GM21515 (cell line): ENCODE results near the gene TTLL1.
"Not testable (repeated sequence)": the region's sequence is repeated elsewhere in the genome, so short reads cannot be mapped to it uniquely, and the experiment has no call there.

Experiments used
- ATAC-seq: cut with Tn5 transposase; IDR thresholded peaks from one replicate; pipeline ENCODE4 v1.9.1; 2021; ENCODE audit not compliant: unreplicated experiment

TTLL1 gene

DNA sequence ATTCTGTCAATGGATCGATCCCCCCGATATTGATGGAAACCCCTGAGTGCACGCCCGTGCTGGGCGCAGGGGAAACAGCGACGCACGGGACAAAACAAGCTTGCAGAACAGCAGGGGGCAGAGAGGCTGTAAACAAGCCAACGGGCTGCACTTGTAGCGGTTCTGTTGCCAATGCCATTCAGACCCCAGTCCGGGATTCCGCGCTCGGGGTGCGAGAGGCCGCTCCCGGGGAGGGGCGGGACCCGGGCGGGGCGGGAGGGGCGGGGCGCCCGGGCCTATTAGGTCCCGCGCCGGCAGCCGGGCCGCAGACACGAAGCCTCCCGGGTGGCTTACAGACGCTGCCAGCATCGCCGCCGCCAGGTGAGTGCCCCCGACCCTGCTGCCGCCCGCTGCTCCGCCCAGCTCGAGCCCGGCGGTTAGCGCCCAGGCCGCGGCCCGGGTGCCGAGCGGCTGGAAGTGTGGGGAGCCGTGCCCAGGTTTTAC lies 21.3 kb upstream of the TTLL1 start, which contains the start of gene BIK:
Gene BIK, plus strand, starts transcription at position 307 of the 483 bp plus-strand sequence. CDS start 13,273 bp downstream, outside the sequence.
- no peak for ATAC-seq

DNA sequence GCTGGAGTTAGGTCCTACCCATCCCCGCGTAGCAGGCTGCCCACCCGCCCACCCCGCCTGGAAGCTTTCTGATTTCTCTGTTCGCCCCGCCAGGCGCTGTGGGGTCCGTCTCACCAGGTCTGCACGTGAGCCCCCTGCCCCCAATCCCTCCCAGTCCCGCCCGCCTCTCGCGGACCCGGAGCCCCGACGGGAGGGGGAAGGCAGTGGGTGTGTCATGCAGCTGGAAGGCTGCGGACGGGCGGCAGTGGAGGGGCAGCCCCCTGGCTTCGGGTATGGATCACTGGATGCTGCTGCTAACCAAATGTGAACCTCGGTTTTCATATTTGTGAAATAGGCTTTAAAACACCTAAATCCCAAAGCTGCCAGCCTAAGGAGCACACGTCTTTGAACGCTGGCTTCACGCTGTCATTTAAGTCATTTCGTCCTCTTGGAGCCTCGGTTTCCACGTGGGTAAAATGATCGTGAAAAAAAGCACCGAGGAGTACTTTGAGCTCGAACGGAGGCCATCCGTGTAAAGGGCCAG lies 20.8 kb upstream of the TTLL1 start:
- no peak for ATAC-seq

DNA sequence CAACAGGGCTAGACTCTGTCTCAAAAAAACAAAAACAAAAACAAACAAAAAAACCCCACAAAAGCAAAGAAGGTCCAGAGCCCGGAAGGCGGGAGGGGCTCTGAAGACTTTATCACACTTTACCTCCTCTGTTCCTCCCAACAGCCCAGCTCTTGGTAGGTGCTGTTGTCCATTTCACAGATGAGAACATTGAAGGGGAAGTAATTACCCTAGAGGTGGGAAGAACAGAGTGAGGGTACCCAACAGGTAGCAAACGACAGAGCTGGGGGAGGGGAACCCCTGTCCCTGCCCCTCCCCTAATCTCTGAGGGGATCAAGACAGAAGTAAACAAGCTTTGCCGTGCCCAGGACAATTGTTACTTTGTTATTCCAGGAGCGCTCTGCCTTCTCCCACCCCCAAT lies 20.3 kb upstream of the TTLL1 start:
- no peak for ATAC-seq

DNA sequence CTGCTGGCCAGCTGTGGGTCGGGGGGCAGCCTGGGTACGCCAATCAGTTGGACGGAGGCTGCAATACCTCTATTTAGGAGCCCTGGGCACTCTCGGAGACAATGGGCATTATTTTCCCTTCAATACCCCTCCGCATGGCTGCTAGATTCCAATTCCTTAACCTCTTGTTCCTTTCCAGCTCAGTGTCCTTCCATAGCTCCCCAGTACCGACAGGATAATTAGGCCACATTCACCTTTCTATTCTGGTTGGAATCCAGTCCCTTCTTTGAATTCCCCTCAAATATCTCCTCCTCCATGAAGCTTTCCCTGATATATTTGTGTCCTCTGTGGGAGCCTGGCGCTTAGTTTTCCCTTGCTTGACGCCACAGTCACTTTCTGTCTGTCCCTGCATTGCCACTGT lies 17.1 kb upstream of the TTLL1 start:
- ATAC-seq, result no peak

DNA sequence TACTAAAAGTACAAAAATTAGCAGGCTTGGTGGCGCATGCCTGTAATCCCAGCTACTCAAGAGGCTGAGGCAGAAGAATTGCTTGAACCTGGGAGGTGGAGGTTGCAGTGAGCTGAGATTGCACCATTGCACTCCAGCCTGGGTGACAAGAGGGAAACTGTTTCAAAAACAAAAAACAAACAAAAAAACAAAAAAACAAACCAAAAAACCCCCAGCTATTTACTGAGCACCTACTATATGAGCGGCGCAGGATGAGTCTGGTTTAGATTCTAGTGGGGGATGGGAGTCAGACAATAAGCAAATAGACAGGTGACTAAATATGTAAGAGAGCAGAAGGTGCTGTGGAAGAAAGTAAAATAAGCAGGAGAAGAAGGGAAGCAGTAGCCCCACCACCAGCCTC lies 15.8 kb upstream of the TTLL1 start:
- ATAC-seq, result not testable (repeated sequence)

DNA sequence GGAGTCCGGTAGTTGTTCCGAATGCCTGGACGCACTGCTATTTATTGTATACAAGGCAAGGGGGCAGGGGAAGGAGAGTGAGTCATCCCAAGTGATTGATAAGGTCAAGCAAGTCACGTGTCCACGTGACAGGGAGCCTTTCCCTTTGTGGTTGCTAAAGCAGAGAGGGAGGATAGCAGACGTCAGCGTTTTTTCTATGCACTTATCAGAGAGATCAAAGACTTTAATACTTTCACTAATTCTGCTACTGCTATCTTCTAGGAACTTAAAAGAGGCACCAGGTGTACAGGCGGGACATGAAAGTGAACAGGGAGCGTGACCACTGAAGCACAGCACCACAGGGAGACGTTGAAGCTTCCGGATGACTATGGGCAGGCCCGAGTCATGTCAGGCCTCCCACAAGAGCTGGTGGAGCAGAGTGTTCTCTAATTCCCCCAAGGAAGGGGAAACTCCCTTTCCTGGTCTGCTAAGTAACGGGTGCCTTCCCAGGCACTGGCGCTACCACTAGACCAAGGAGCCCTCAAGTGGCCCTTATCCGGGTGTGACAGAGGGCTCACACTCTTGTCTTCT lies 14.9 kb upstream of the TTLL1 start:
- ATAC-seq, result not testable (repeated sequence)

DNA sequence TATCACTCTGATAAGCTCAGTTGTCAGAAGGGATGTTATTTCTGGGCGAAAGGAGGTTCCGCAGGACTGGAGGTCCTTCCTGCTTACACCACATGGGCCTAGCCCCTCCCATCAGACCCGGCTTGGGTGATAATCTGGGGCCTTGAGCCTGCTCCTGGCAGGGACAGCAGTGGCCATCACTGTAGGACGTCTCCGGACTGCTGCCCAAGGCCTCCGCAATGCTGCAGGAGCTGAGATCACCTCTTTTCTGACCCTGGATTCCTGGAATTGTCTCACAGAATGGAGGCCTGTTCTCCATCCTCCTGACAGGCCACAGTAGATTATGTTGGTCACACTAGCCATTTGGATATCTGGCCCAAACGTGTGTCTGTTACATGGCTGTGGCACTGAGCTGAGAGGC lies 12.1 kb upstream of the TTLL1 start:
- ATAC-seq, result no peak

DNA sequence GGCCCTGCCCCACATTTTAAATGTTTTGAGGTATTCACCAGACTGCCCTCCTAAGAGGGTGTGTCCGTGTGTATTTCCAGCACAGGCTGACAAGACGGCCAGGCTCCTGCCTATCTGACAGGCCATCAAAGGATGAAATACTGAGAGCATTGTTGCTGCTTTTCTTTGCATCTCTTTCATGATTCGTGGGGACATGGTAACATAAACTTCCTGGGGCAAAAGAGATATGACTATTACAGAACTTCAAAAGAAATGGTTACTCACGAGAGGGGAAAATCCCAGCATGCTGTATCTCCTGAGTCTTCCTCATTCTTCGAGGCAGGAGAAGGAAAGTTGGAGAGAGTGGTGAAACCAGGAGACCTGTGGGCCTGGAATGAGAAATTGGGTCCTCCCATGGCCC lies 11.0 kb upstream of the TTLL1 start:
- ATAC-seq, result no peak

DNA sequence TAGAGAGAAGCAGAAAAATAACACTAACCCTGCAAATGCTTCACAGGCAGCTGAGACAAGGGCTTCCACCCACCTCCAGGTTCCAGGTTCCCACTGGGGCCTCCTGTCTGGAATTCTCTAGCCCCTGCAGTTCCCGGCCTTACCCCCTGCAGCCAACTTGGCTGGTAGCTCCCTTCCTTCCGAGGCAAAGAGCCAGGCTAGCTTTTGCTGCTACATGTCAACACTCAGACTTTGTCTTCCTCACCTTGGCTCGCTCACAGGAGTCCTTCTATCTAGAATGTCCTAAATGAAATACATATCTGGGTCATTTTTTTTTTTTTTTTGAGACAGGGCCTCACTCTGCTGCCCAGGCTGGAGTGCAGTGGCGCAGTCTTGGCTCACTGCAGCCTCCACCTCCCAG lies 9.9 kb upstream of the TTLL1 start:
- ATAC-seq, result no peak

DNA sequence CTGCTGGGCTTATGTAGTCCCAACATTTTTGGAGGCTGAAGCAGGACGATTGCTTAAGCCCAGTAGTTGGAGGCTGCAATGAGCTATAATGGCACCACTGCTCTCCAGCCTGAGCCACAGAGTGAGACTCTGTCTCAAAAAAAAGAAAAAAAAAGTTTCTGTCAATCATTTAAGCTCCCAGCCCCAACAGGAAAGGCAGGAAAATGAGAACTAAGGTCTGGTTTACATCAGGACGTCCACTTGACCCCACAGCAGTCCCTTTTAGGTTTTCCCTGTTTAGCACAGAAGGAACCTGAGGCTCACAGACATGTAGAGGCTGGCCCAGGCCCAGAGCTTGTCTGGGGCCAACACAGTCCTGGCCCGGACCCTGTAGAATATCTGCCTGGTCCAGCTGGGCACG lies 9.2 kb upstream of the TTLL1 start:
- no peak for ATAC-seq

DNA sequence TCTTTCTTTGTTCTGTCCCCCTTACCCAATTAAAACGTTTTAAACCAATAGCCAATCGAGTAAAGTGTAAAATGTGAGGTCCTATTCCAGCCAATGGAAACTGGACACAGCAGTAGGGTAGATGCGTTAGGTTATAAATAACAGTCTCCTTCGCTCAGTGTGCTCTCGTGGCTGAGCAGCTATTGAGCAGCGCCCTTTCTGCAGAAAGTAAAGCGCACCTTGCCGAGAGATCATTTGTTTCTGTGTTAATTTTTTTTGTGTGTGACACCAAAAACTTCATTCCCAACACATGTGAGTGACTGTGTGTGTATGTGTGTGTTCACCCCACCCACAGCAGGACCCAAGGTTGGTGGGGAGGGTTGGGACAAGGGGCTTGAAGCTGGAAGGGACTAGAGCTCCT lies 7.2 kb upstream of the TTLL1 start:
- ATAC-seq, result no peak

DNA sequence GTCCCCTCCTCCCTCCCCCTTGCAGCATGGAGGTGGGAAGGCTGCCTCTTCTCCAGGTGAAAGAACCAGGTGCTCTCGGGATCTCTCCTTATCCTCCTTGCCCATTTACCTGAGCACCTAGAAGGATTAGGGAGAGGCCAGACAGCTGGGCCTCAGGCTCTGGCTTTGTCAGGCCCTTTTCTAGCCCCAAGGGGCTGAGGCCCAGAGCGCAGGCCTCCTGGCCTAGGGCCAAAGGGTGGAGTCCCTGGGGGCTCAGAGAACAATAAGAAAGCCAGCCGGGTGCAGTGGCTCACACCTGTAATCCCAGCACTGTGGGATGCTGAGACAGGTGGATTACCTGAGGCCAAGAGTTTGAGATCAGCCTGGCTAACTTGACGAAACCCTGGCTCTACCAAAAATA lies 5.4 kb upstream of the TTLL1 start:
- no peak for ATAC-seq

DNA sequence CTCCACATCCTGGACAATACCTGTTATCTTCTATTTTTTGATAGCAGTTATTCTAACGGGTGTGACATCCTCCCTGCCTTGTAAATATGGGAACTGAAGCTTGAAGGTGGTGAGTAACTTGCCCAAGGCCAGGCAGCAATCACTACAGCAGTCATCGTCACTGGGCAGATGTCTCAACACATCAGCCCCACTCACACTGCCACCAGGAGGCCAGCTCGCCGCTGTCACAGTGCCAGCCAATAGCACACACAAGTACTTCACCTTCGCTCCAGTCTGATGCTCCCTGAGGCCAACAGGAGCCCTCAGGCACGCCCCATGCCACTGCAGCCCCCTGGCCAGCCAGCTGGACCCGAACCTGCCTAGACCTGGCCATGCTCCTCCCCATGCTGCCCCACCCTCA lies 4.9 kb upstream of the TTLL1 start:
- no peak for ATAC-seq

DNA sequence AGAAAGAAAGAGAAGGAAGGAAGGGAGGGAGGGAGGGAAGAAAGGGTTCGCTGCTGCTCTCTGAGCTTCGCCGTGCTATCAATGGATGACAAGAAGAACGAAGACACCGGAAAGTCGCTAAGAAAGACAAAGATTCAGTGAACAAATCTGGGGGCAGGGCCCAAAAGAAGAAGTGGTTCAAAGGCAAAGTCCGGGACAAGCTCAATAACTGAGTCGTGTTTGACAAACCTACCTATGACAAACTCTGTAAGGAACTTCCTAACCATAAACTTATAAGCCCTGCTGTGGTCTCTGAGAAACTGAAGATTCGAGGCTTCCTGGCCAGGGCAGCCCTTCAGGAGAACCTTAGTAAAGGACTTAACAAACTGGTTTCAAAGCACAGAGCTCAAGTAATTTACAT lies 2.9 kb upstream of the TTLL1 start:
- no peak for ATAC-seq

DNA sequence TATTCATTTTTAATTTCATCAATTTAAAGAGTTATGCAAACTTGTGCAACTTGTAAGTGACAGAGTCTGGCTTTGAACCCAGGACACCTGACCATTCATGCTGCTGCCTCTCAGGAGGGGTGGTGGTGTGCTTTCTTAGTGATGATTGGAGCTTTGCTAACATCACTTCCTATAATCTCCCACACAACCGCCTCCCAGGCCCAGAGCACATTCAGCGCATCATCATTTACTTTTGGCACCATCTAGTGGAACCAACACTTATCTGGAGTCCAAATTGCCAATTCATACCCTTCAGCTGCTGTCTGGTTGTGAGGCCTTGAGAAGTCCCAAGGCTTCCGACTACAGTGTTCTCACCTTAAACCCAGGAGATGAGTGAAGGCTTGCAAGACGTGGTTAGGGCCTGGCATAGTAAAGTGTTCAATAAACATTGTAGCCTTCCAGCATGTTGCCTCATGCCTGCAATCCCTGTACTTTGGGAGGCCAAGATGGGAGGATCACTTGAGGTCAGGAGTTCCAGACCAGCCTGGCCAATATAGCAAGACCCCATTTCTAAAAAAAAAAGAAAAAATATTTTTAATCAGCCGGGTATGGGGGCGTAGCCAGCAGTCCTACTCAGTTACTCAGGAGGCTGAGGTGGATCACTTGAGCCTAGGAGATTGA lies 1.1 kb upstream of the TTLL1 start:
- no peak for ATAC-seq

DNA sequence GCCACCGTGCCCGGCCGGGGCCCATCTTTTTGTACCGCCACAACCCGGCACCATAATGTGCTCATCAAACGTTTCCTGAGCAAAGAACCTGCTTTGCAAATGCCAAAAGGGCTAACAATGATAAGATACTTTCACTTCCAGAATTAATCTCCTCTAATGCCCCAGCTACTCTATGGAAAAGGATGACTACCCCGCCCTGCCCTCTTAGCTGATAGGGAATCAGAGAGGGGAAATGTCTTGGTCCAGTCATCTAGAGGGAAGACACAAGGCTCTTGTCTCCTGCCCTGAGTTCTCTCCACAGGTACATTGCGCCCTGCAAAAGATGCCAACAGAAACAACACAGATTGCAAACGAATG lies 586 bp downstream of the TTLL1 start:
- ATAC-seq, result no peak

DNA sequence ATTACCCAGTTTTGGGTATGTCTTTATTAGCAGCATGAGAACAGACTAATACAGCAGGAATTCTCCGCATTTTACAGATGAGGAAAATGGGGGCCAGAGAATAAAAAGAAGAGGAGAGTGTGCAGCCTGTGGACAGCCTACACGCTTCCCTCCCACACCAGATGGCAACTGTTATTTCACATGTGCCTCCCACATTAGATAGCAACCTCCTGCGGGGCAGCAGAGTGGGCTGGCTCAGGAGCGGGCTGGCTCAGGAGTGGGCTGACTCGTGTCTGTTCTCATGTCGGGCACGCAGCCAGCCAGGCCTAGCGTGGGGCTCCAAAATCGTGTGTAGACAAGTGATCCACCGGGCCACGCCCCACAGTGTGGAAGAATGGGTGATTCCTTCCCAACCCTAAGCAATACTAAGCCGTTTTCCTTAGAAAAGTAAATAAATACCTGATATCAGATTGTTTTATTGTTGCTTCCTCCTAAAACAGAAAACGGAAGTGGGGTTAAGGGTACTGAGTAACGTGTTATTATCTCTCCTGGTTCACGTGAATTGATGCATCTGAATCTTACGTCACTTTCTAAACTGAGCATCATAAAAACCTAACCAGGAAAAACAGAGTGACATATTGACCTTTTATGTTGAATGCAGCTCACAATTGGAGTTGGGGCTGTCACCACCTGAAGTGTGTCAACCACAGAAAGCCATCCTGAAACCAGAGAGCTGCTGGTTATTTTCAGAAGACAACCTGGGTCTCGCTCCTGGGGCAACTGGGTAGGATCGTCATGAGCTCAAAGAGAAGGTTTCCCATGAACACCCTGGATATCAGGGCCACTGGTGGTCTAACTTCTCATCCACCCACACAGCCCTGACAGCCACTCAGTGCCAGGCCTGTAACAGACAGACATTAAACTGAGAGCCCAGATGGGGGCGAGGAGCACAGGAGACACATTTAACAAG lies 3.3 kb downstream of the TTLL1 start:
- ATAC-seq, result no peak

DNA sequence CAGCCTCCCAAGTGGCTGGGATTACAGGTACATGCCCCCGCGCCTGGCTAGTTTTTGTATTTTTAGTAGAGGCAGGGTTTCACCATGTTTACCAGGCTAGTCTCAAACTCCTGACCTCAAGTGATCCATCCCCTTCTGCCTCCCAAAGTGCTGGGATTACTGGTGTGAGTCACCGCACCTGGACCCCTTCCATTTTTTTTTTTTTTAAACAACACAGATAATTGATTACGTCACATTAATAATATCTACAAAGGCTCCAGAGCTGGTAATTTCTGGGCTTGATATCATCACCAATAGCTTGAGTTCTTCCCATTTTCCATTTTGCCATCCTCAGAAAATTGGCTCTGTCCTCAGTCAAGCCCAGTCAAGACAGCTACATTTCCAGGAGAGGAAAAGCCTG lies 7.2 kb downstream of the TTLL1 start:
- ATAC-seq, result no peak

DNA sequence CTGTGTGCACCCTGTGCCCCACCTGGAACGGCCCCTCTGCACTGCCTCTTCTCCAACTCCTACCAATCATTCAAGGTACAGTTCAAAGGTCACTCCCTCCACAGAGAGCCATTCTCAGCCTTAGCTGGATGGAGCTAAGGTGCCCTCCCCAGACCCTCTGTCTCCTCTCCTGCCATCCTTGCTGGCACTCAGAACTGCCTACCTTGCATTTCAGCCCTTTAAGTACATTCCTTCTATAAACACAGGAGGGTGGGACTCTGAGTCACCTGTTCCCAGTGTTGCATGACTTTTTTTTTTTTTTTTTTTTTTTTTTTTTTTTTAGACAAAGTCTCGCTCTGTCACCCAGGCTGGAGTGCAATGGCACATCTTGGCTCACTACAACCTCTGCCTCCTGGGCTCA lies 8.6 kb downstream of the TTLL1 start:
- ATAC-seq, result no peak

DNA sequence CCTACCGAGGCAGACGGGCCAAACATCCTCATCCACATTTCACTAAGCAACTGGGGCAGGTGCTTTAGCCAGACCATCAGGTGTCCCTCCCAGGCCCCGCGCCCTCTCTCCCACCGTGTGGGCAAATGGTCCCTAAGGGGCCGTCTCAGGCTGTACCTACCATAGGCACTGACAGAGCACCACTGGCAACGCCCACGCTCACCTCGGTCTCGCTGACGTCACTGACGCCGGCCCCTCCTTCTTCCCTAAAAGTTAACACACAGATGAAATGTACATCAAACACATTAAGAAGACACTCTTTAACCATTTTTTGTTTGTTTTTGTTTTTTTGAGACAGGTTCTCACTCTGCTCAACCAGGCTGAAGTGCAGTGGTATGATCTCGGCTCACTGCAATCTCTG lies 9.4 kb downstream of the TTLL1 start:
- no peak for ATAC-seq

DNA sequence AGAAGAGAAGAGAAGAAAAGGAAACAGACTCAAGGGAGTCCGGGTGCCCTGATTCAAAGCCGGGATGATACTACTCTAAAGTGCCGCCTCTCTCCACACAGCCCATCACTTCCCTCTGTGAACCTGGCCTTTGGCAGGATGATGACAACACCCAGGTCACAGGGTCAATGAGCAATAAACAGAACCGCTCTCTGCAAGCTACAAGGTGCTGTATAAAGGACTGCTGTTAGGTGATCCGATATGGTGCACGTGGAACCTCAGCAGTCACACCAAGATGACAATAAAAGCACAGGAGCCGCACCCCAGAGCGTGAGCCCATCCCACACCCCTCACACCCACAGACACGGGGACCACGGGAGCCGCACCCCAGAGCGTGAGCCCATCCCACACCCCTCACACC lies 10.7 kb downstream of the TTLL1 start:
- ATAC-seq, result no peak
